NCI-H2029 (cell line): ENCODE measurements around the gene GPR183.

Experiments
- DNase-seq: peaks from one replicate; lab custom pipeline; 2025; lab: John Stamatoyannopoulos, UW

The GPR183 gene

DNA sequence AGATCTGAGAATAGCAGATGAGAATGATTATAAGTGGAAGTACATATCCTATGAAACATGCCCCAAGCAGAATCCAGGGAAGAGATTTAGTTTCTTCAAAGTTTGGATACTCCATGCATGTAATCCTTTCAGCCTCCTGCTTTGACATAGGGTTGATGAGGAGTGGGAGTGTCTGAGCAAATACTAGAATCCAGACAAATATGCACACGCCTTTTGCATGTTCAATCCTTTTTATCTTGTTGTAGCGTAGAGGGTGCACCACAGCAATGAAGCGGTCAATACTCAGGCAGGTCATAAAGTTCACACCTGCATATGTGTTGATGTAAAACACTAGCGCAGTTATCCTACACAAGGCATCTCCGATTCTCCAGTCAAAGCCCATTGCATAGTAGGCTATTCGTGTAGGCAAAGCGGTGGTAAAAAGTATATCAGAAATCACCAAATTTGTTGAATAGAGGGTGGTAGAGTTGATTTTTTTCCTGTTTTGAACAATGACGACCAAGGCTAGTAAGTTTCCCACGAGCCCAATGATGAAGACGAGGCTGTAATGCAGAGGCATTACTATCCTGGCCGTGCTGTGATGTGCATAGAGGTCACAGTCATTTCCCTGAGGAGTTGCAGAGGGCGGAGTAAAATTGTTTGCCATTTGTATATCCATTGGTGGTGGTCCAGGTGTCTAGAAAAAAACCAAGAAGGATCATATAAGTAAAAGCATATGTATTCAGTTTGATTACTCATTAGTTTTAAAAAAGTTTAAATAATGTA, 11.5 kb downstream of the GPR183 start:
- DNase-seq, result no peak

DNA sequence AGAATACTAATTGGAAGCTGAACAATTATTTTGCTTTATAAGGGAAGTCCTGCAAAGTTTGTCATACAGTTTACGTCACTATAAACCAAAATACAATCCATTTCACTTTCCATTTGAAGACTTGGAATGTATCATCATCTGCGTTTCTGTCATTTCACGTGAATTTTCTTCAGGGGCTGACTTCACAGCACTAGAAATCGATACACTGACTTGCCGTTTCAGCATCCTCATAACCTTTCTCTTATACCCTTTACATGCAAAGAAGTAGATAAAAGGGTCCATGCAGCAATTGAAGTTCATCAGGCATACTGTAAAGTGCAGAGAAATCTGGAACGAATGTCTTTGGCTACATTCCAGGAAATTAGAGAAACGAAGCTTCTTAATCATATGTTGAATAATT, 12.2 kb downstream of the GPR183 start:
- no peak for DNase-seq

DNA sequence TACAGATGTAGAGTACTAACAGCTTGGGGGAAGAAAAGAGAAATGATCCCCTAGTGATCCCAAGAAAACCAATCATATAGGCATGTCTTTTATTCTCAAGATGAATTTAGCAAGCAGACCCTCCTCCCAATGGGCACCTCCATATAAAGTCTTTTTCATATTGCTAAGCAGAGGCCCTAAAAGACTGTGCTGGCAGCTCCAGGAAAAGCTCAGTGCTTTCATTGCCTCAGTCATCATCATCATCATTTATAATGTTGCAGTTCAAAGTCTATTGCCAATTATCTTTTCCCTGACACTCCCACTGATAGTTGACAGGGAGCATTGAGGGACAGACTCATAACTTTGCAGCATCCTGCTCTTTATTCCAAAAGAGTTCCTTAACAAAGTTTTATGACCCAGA, 13.0 kb downstream of the GPR183 start:
- no peak for DNase-seq

DNA sequence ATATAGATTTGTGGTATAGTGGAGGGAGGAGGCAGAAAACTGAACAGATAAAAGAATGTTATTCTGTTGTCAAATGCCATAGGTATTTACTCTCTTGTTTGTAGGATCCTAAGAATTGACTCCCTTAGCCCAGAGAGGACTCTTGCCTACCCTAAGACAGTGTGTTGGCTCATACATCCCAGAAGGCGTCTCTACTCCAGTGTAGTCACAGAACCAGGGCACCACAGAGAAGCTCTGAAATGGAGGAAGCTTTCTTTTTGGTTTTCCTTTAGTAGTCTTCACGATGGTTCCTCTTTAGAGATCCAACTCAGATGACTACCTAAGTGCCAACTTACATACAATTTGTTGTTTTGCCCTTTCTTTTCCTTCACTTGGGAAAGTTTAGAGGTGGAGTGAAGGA, 14.0 kb downstream of the GPR183 start:
- no peak for DNase-seq

DNA sequence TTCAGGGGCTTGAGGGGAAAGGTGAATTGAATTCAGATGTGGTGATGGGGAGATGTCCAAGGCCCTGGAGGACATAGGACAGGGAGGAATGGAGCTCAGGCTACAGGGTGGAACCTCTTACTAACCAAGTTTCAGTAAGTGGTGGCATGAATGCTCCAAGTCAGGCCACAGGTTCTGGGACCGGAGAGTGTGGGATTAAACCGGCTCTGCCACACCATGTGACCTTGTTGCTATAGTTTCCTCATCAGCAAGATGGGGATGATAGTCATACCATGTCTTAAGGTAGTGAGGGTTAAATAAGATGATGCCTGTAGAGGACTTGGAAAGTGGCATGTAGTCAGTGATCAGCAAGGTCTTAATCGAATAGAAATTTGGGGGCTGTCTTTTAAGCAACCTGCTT, 16.3 kb downstream of the GPR183 start:
- no peak for DNase-seq

DNA sequence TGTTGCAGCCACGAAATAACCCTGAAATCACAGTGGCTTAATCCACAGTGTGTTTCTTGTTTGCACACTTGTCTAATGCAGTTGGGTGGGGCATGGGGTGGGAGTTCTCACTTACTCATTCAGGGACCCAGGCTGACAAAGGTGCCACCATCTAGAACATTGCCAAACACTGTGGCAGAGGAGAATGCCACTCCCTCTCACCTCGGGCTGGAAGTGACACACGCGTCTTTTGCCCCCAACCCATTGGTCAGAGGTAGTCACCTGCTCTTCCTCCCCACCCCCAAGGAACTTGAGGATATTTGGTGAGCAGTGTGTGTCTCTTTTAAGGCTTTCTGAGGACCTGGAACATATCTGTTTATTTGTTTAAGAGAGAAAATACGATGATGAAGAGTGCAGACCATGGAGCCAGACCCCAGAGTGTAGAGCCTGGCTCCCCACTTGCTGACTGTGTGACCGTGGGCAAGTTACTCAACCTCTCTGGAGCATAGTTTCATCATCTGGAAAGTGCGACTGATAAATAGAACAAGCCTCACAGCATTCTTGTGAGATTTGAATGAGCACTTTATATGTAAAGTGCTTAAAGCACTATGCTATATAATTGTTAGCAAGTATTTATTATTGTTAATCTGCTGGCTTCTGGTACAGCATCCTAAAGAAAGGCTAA, 17.4 kb downstream of the GPR183 start:
- no peak for DNase-seq

DNA sequence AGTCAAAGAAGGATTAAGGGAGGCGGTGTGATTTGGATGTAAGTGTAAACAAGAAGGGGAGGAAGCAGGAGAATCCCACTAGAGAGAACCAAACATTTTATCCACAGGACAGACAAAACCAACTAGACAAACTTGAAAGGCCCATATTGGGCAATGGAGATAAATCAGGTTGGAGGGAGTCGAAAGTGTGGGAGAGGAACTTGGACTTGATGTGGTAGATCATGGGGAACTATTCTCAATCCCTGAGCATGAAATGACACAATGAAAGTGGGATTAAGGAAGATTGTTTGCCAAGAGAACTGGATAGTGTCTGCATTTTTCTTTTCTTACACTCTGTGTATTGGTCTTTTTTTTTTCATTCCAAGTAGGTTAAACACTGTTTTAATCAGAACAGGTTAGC, 17.9 kb downstream of the GPR183 start:
- DNase-seq, result no peak

DNA sequence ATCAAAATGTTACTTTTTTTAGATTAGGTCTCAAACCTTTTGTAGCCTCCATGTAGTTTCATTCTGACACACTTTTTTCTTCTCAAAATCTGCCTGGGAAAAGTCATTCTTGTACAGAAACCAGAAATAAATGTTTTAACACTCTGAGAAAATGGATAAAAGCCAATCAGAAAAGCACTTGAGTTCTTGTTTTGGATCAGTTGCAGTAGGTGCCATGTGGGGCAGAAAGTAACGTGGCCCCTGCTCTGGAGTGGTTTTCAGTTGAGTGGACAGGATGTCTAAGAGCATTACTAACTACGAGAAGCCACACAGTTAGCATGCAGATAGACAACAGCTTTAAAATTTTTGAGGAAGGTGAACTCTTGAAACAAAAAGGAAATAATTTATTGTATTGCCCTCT, 19.1 kb downstream of the GPR183 start:
- DNase-seq, result no peak

DNA sequence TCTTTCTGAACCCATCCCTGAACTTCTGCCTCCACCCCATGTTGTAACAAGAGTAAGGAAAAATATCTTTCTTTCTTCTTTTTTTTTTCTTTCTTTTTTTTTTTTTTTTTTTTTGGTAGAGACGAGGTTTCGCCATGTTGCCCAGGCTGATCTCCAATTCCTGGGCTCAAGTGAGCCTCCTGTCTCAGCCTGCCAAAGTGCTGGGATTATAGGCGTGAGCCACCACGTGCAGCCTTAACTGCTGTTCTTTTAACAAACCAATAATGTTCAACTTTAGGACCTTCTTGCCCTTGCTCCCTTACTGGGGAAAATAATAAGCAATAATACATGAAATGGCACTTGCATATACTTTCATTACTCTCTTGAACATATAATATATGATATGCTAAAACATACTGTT, 19.6 kb downstream of the GPR183 start:
- DNase-seq, result no peak

DNA sequence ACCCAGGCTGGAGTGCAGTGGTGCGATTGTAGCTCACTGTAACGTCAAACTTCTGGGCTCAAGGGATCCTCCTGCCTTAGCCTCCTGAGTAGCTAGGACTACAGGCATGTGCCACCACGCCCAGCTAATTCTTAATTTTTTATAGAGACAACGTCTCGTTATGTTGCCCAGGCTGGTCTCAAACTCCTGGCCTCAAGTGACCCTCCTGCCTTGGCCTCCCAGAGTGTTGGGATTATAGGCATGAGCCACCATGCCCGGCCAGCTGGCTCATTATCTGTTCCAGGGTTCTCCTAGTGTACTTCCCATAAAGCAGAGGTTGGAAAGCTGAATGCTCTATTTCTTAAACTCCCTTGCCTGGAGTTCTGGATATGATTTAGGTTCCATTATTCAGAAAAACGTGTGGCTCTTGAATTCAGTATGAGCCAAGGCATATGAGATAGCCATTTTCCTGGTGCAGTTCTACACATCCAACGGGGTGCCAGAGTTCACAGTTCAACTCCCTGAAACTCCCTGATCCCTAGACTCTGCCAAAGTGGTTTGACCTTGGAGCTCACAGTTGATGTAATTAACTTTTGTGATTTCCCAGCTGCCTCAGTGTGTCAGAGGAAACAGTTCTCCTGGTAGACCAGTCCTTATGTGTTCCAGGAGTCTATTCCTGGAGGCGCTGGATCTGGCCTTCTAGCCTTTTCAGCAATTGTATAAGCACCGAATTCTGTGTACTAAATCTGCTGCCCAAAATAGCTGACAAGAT, 21.6 kb downstream of the GPR183 start:
- DNase-seq, result no peak

DNA sequence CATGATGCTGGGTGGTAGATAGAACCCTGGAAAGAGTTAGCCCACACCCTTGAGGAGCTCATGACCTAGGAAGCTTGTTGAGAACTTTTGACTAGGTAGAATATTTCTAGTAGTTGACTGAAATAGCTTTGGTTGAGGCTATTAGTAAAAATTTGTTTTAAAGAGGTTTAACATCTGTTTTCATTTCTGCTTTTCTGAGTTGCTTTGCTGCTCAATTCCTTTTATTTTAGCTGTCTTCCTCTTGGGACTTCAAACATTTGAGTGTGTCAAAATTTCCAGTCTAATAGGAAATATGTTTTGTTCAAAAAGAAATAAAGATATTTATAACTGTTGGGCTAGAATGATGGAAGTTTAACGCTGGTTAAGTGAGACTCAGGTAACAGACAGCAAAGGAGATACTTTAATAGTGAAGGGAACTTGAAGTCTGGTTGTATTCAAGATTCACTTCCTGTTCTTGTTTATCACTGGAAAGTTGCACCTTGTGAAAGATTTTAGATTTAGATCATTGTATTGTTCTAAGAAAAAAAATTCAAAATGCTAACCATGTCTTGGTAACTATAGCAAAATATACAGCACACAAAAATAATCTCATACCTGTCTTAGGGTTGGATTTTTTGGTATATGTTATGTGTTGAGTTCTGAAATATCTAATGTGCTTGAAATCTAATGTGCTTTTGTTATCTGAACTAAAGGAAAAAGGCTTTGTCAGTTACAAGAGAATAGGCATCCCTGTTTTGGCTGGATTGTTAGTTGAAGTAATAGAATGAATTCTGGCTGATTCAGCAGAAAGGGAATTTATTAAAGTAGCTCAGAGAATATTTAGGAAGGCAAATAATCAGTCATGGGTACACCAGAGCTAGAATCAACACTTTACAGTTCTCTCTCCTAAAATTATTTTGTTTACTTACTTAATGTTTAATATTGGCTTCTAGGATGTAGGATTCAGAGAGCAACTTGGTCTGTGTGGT, 24.7 kb downstream of the GPR183 start:
- no peak for DNase-seq

DNA sequence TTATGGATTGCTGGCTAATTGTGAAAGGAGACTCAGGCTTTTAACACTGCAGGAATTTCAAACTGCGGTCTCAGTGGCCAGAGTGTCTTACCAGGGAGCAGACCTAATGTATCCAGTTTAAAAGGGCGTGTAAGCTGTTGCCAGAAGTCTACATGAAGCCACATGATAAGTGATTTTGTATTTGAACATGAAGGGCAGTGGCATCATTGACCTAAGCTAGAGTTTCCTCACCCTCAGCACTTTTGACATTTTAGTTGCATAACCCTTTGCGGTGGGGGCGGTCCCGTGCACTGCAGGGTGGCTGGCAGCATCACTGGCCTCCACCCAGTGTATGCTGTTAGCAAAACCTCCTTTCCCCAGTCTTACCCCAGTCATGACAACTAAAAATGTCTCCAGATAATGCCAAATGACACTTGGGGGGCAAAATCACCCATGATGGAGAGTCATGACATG, 25.4 kb downstream of the GPR183 start:
- no peak for DNase-seq

DNA sequence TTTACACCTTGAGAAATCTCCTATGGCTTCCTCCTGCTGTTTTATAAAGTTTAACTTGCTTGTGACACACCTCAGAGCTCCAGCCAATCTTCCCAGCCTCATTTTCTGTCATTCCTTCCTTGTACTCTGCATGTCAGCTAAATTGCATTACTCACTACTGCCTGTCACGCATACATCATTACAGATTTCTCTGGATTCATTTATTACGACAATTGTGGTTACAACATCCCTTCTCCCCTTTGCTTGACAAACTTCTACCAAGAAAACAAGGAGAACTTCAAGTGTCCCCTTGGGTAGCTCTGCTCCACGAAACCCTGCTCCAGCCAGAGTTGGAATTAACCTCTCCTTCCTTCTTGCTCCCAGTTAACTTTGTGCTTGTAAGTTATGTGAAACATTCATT, 27.0 kb downstream of the GPR183 start:
- DNase-seq, result no peak

DNA sequence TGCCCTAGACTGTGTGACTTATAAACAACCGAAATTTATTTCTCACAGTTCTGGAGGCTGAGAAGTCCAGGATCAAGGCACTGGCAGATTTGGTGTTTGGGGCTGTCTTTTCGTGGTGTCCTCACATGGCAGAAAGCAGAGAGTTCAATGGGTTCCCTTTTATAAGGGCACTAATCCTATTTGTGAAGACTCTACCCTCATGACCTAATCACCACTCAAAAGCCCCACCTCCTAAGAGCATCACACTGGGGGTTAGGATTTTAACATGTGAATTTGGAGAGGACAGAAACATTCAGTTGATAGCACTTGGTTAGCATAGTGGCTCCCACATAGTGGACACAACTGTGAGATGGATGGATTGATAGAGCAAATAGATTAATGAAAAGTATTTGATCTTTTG, 27.6 kb downstream of the GPR183 start:
- DNase-seq, result no peak

DNA sequence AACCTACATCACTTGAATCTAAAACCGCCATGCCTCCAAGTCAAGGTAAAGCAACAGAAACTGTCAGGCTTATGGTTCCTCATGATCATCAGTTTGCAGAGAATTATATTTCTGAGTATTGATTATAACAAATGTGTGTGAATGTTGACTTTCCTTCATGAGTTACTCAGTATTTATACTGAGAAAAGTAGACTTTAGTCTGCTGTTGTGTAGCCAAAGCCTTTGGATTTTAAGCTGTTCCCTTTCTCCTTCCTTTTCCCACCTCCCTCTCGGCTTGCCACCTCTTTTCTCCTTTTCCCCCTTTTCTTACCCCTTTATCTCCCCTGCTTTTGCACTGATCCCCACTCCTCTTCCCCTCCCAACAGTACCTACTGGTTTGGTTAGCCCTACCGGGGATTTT, 28.4 kb downstream of the GPR183 start:
- DNase-seq, result no peak

DNA sequence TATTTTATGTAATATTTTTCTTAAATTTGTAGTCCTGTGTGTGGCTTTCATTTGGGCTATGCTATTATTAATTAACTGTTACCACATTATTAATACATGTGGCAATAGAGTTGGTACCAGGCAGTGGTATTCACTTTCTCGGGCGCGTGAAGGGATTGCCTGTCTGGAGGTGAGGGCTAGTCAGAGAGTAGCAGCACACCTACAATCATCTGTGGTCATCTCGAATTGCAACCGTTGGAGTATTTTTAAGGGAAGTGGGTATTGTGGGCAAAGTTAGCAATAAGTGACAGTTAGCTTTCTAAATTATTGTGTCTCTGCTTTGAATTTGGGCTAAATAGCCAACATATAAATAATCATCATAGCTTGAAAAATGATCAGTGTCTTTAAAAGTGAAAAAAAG, 29.0 kb downstream of the GPR183 start:
- DNase-seq, result no peak

DNA sequence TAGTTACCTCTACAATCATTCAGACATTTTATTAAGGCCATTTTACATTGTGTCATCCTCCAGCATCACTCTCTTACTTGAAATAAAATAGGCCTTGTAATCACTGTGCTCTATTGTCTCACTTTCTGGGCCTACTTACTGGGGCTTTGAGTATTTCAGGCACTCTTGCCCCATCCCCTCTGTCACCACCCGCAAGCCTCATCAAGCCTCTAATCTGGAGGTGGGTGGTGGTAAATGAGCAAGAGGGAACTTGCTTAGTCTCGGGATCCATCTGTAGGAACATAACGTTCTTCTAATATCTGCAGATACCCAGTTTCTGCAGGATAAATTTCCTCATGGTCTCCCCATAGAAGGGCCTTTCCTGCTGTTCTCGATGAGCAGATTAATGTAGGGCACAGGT, 29.6 kb downstream of the GPR183 start:
- no peak for DNase-seq

DNA sequence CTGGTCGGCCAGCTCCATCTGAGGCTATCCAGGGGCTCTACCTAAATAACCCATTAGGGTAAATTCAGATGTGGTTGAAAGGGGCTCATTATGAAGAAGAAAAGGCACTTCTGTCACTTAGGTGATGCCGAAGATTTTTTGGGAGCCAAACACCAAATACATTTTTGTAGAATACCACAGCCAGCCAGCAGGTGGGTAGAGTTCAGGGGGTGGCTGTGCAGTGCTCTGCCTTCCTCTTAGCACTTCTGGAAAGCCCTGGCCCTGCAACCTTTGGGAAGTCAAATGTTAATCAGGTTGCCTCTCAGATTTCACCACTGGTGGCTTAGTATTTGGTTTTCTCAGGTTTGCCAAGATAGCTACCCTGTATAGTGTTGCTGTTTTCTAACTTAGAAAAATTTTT, 30.5 kb downstream of the GPR183 start:
- DNase-seq, result no peak

DNA sequence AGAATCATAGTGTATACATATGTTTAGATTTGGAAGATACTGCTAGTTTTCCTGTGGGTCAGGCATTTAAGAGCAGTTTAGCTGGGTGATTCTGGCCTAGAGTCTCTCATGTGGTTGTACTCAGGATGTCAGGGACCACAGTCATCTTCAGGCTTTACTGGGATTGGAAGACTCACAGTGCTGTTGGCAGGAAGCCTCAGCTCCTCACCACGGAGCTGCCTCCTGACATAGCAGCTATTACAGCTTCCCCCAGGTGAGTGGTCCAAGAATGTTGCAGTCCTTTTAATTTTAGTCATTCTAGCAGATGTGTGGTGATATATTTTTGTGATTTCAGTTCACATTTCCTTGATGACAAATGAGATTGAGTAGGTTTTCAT, 32.1 kb downstream of the GPR183 start:
- DNase-seq, result no peak

DNA sequence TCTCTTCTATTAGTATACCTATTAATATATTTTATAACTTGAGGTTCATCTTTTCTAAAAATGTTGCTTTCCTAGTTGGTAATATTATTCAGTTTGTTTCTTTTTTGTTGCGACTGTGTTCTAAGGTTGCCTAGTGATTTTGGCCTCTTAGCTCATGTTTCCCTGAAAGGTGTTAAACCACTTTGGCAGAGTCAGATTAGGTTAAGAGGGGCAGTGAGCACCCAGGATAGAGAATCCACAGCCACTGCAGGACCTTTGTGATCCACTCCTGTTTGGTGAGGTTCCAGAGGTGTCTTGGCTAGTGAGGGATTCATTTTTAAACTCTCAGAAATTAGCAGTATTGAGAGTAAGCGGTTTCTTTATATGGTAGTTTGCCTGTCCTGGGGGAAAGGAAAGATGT, 34.1 kb downstream of the GPR183 start:
- no peak for DNase-seq

DNA sequence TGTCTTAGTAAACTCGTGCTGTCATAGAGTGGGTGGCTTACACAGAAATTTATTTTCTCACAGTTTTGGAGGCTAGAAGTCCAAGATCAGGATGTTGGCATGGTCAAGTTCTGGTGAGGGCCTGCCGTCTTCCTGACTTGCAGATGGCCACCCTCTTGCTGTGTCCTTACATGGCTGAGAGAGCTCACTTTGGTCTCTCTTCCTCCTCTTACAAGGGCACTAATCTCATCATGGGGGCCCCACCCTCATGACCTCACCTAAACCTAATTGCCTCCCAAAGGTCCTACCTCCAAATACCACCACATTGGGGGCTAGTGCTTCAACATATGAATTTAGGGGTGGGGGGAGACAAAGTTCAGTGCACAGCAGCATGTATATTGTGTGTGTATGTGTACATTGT, 34.7 kb downstream of the GPR183 start:
- no peak for DNase-seq

DNA sequence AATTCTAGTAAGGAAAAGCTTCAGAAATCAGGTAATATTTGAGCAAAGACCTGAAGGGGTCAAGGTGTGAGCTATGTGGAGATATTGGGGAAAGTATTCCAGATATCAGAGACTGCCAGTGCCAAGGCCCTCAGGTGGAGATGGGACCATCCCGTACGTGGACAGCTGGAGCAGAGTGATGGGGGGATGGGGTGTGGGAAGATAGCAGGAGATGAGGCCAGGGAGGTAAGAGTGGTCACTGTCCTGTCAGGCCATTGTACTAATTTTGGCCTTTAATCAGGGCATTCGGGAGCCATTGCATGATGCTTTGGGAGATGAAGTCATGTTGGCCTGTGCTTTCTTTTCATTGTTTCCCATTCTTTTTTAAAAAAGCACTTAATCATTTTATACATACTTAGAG, 36.0 kb downstream of the GPR183 start:
- no peak for DNase-seq
